ENCODE results near the gene TRA2B.

DNA sequence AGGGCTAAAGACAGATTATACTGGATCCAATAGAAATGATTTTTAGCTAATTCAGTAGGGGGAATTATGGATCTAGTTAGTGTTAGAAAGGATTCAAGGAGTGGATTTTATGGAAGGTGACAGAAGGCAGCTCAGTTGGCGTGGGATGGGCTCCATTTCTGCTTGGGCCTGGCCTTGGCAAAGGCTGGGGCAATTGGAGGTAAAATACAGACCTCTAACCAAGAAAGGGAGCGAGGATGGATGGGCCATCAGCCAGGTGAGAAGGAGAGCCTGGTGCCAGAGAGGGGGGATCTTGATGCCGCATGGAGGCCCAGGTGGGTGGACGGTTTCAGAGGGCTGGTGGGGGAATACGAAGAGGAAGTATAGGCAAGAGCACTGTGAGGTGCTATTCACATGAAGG, 40.7 kb upstream of the TRA2B start:
- no peak for TF ChIP-seq MYC (IDR thresholded peaks at IDR 0.05; ENCODE audit: low read depth, low read length)
- TF ChIP-seq POLR2AphosphoS5 (IDR thresholded peaks at IDR 0.05; ENCODE audit: insufficient read depth, low read depth, low read length) = no peak
- TF ChIP-seq, protein P1, sequence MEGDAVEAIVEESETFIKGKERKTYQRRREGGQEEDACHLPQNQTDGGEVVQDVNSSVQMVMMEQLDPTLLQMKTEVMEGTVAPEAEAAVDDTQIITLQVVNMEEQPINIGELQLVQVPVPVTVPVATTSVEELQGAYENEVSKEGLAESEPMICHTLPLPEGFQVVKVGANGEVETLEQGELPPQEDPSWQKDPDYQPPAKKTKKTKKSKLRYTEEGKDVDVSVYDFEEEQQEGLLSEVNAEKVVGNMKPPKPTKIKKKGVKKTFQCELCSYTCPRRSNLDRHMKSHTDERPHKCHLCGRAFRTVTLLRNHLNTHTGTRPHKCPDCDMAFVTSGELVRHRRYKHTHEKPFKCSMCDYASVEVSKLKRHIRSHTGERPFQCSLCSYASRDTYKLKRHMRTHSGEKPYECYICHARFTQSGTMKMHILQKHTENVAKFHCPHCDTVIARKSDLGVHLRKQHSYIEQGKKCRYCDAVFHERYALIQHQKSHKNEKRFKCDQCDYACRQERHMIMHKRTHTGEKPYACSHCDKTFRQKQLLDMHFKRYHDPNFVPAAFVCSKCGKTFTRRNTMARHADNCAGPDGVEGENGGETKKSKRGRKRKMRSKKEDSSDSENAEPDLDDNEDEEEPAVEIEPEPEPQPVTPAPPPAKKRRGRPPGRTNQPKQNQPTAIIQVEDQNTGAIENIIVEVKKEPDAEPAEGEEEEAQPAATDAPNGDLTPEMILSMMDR (IDR thresholded peaks at IDR 0.05; ENCODE audit: extremely low read depth in 1 of 2, insufficient read depth in 1 of 2, low read depth in 1 of 2, low read length in 2 of 2) = no peak
- TF ChIP-seq EZH2 (IDR thresholded peaks at IDR 0.05; ENCODE audit: borderline replicate concordance, low read depth, low read length, severe bottlenecking) = no peak
- no peak for TF ChIP-seq POLR2A (IDR thresholded peaks at IDR 0.05; ENCODE audit: low read depth, low read length)
- no peak for TF ChIP-seq FOS (IDR thresholded peaks at IDR 0.05; ENCODE audit: borderline replicate concordance, insufficient read depth, low read length)

Measured in endothelial cell of umbilical vein (primary cell).